Stimulated activated CD4-positive, alpha-beta T cell treated with anti-CD3 and anti-CD28 coated beads, Interleukin-1b, Interleukin-23, amount 100 ng/mL, for 4 hours (primary cell): ENCODE measurements around the gene RPL39.
"Not testable (repeated sequence)": the region's sequence is repeated elsewhere in the genome, so short reads cannot be mapped to it uniquely, and the experiment has no call there.

Experiments
- DNase-seq, 2 donors: peaks; one replicate each; pipeline ENCODE4 v3.0.0-alpha.2; 2020; ENCODE audit warnings: low read depth in 2 of 2

Gene RPL39

DNA sequence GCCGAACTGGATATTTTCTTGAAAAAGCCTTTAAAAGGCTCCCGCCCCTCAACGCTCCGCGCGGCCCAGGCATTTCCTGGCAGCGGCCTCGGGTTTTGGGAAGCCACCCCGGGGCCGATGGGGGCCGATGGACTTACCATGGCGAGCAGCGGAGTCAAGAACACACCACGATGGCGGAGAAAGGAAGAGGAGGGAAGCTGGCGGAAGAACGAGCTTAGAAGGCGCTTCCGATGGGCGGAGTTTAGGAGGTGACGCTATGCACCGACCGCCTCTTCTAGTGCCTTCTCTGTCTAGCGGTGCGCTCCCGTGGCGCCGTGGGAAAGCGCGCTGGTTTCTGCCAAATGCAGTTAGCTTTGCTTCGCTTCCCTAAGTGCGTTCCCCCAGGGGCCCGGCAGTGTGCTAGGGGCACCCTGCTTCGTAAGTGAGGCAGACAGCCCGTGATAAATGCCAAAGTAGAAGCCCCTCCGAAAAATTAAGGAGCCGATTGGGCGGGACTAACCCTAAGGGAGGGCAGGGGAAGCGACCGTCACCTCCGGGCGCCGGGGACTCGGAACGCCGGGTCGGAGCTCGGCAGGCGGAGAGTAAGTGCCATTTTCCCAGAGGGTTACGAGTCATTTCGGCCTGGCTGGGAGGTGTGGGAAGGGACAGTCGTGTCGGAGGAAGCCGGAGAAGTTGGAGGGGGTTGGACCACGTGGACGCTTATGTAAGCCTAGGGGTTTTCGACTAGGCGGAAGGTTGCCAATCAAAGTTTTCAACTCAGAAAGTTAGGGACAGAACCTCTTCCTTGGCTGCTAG is at the start of gene RPL39:
Gene RPL39 (minus strand): TSS at position 194 of the 795 bp plus-strand sequence. CDS start 54 bp downstream, at position 140.
- peak; percentile 64 to 65 for DNase-seq

DNA sequence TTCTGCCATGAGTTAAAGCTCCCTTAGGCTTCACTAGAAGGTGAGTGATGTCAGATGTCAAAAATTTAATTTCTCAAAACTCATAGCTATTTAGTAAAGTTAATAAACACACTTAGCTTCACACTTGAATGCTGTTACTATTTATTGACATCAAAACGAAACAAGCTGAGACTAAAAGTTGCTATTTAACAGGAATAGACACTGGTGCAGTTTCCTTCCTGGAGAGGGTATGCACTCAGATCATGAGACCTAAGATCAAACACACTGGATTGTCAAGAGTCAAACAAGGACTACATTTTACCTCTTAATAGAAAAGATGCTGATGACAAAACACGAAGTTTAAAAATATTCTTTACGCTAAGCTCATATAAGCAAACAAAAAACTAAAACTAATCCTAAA is 42.5 kb upstream of the RPL39 start:
- no peak for DNase-seq

DNA sequence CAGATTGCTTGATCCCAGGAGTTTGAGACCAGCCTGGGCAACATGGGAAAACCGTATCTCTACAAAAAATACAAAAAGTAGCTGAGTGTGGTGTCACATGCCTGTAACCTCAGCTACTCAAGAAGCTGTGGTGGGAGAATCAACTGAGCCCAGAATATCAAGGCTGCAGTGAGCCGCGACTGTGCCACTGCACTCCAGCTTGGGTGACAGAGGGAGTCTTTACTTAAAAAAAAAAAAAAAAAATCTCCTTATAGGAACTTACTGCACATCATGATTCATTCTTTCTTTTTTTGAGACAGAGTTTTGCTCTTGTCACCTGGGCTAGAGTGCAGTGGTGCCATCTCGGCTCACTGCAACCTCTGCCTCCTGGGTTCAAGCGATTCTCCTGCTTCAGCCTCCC is 37.0 kb upstream of the RPL39 start:
- no peak for DNase-seq

DNA sequence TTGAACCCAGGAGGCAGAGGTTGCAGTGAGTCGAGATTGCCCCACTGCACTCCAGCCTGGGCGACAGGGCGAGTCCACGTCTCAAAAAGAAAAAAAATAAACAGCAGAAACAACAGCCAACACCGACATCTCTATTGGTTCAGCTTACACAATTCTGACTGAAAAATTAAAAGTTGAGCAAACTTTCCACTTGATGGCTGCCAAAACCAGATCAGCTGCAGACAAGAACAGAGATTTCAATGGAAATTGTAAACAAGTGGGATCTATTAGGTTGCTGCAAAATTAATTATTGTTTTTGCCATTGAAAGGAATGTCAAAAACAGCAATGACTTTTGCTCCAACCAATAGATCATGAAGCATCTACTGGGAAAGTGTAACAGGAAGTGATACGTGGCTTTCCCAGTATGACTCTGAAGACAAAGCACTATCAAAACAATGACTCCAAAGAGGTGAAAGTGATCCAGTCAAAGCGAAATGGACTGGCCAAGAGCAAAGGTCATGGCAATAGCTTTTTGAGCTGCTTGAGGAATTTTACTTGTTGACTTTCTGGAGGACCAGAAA is 35.0 kb upstream of the RPL39 start:
- no peak for DNase-seq

DNA sequence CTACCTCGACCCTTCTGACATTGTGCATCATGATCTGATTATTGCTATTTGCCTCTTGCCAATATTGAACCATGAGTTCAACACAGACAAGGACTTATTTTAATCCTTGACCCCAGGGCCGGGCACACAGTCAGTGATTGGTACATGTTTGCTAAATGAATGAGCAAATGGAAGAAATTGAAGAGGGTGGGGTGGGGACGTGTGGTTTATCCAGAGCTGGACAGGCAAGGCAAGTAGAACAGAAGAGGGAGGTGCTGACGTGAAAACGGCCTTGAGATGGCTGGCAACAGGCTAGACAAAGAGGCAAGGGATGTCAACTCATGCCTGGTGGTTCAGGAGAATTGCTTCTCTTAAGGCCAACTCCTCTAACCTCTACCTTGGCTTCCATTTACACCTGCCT is 32.8 kb upstream of the RPL39 start:
- DNase-seq, result not testable (repeated sequence)

DNA sequence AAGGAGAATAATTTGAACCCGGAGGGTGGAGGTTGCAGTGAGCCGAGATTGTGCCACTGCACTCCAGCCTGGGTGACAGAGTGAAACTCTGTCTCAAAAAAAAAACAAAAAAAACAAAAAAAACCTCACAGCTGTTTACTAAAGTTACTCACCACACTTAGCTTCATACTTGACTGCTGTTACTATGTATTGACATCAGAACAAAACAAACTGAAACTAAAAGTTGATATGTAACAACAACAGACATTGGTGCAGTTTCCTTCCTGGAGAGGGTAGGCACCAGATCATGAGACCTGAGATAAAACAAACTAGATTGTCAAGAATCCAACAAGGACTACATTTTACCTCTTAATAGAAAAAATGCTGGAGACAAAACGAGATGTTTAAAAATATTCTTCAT is 30.3 kb upstream of the RPL39 start:
- not testable (repeated sequence) for DNase-seq

DNA sequence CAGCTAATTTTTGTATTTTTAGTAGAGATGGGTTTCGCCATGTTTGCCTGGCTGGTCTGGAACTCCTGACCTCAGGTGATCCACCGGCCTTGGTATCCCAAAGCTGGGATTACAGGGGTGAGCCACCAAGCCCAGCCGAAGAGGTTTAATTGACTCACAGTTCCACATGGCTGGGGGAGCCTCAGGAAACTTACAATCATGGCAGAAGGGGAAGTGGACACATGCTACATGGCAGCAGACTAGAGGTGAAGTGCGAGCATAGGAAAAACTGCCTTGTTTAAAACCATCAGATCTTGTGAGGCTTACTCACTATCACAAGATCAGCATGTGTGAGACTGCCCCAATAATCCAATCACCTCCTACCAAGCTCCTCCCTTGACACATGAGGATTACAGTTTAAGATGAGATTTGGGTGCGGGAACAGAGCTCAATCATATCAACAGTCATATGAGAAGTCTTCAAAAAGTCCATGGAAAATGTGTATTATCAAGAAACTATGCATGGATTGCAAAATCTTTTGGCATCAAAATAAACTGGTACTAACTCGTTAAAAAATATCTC is 25.8 kb upstream of the RPL39 start:
- DNase-seq, result no peak

DNA sequence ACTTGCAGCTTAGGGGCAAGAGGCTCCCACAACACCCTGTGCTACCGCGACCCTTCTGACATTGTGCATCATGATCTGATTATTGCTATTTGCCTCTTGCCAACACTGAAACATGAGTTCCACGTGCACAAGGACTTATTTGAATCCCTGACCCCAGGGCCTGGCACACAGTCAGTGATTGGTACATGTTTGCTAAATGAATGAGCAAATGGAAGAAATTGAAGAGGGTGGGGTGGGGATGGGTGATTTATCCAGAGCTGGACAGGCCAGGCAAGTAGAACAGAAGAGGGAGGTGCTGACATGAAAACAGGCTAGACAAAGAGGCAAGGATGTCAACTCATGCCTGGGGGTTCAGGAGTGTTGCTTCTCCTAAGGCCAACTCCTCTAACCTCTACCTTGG is 24.9 kb upstream of the RPL39 start:
- no peak for DNase-seq

DNA sequence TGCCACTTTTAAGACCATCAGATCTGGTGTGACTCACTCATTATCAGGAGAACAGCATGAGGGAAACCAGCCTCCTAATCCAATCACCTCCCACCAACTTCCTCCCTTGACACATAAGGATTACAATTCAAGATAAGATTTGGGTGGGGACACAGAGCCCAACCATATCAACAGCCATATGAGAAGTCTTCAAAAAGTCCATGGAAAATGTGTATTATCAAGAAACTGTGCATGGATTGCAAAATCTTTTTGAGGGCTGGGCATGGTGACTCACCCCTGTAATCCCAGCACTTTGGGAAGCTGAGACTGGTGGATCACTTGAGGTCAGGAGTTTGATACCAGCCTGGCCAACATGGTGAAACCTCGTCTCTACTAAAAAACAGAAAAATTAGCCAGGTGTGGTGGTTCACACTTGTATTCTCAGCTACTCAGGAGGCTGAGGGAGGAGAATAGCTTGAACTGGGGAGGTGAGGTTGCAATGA is 17.8 kb upstream of the RPL39 start:
- DNase-seq, result no peak

DNA sequence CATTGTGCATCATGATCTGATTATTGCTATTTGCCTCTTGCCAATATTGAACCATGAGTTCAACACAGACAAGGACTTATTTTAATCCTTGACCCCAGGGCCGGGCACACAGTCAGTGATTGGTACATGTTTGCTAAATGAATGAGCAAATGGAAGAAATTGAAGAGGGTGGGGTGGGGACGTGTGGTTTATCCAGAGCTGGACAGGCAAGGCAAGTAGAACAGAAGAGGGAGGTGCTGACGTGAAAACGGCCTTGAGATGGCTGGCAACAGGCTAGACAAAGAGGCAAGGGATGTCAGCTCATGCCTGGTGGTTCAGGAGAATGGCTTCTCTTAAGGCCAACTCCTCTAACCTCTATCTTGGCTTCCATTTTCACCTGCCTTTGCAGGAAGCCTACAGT is 17.0 kb upstream of the RPL39 start:
- not testable (repeated sequence) for DNase-seq

DNA sequence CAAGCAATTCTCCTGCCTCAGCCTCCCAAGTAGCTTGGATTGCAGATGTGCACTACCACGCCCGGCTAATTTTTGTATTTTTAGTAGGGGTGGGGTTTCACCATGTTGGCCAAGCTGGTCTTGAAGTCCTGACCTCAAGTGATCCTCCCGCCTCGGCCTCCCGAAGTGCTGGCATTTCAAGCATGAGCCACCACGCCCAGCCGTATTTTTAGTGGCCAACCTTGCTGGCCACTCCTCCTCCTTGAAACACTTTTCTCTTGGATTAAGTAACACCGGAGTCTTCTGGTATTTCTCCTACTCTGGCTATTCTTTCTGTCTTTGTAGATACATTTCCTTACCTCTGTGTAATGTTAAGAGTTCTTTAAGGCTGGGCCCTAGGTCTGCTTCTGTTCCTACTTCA is 11.1 kb upstream of the RPL39 start:
- no peak for DNase-seq

DNA sequence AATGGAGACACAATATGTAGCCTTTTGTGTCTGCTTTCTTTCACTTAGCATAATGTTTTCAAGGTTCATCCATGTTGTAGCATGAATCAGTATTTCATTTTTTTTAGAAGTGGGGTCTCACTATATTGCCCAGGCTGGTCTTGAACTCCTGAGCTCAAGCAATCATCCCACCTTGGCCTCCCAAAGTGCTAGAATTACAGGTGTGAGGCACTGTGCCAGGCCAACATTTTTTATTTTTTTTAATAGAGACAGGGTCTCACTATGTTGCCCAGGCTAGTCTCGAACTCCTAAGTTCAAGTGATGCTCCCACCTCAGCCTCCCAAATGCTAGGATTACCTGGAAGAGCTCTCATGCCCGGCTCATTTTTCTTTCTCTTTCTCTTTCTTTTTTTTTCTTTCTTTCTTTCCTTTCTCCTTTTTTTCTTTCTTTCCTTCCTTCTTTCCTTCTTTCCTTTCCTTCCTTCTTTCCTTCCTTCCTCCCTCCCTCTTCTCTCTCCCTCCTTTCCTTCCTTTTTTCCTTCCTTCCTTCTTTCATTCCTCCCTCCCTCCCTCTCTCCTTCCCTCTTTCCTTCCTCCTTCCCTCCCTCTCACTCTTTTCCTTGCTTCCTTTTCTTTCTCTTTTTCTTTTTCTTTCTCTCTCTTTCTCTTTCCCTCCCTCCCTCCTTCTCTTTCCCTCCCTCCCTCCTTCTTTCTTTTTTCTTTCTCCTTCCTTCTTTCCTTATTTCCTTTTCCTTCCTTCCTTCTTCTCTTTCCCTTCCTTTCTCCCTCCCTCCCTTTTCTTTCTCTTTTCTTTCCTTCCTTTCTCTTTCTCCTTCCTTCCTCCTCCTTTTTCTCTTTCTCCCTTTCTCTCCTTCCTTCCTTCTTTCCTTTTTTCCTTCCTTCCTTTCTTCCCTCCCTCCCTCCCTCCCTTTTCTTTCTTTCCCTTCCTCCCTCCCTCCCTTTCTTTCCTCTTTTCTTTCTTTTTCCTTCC is 10.1 kb upstream of the RPL39 start:
- DNase-seq, result no peak

DNA sequence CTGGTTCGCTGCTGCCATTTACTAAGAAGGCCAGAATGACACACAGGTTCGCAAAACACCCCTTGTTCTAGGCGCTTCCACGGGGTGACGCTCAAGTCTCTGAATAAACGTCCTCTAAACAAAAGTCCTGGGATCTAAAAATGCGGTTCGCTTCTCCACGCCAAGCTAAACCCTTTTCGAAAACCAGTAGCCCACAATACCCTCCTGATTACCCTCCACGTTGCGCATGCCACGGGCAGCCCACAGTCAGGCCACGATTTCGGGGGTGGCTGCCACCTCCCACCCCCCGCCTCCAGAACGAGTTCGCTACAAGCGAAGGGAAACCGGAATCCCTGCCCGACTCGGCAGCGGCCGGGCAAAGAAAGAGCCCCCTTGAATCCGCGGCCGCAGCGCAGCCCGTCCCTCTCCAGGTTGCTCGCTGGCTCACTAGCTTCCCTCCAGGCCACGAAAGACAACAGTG is 423 bp downstream of the RPL39 start:
- DNase-seq, result peak; percentile 21 to 35

DNA sequence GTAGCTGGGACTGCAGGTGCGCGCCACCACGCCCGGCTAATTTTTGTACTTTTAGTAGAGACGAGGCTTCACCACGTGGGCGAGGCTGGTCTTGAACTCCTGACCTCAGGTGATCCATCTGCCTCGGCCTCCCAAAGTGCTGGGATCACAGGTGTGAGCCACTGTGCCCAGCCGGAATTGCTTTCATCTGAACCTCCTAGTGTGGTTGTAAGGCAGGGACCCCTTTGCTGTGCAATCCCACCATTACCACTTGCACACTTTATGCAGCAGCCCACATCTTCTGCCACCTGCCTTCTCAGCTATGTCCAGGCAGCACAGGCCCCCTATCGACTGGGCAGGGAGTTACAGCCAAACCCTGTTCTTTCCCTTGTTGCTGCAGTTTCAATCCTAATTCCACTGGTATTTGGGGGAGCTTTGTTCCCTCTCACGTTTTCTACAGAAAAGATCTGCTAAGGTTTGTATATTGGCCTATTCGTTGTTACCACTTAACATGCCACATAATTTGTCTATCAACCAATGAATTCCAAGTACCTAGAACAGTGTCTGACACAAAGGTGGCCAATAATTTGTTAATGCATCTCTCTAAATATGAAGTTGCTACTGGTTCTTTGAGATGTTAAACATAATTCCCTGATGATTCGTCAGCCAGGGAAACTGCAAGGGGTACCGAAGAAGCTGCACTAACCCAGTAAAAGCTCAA is 6.5 kb downstream of the RPL39 start:
- peak in 1 of 2 donors; percentile 33 for DNase-seq

DNA sequence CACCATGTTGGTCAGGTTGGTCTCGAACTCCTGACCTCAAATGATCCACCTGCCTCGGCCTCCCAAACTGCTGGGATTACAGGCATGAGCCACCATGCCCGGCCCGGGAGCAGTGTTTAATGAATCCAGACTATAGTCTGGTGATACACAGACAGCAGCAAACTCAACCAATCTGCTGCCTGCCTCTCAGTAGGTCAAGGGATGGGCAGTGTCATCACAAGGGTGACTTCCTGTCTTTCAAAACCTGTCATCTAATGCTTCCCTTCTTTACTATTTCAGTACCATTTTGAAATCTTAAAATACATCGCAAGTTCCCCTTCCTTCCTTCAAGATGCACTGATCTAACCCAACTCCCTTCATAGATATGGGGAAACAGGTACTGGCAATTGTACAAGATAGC is 8.4 kb downstream of the RPL39 start:
- no peak for DNase-seq

DNA sequence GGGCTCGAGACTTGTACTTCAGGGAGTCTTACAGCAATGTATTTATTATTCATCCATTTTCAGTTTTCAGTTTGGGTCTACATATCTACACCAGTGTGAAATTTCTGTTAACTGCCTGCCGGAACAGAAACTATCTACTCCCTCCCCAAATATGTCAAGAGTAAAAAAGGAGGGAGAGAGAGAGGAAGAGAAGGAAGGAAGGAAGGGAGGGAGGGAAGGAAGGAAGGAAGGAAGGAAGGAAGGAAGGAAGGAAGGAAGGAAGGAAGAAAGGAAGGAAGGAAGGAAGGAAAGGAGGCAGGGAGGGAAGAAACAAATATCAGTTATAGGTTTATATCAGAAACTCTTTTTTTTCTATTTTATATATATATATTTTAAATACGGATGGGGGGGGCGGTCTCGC is 12.6 kb downstream of the RPL39 start:
- DNase-seq, result no peak

DNA sequence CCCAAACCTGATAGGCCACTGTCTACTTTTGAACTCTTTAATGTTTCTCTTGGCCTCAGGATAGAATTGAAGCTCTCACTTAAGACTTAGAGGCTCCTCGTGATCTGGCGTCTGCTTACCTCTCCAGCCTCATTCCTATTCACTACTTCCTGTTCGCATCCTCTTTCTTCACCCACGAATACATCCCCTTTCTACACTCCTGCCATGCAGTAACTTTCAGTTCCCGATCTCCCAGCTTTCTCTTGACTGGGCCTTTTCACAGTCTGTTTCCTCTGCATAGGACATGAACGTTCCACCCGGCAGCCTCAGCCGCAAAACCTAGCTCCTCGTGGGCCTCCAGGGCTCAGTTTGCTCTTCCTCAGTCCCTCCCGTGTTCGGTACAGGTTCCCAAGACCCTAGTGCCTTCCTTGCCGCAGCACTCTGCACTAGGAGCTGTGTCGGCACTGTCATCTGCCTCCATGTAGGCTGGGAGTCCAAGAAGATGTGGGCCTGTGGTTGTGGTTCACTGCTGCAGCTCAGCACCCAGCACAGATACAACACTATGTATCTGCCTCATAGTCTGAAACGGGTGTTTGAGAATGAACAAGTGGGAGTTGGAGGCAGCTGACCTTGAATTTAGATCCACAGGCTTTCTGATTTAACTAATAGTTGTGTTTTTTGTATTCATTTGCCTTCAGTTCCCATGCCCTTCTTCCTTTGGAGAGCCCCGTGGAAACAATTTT is 15.8 kb downstream of the RPL39 start:
- DNase-seq, result no peak

DNA sequence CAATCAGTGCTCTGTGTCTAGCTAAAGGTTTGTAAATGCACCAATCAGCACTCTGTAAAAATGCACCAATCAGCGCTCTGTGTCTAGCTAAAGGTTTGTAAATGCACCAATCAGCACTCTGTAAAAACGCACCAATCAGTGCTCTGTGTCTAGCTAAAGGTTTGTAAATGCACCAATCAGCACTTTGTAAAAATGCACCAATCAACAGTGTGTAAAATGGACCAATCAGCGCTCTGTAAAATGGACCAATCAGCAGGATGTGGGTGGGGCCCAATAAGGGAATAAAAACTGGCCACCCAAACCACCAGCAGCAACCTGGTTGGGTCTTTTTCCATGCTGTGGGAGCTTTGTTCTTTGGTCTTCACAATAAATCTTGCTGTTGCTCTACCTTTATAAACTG is 22.0 kb downstream of the RPL39 start:
- not testable (repeated sequence) for DNase-seq

DNA sequence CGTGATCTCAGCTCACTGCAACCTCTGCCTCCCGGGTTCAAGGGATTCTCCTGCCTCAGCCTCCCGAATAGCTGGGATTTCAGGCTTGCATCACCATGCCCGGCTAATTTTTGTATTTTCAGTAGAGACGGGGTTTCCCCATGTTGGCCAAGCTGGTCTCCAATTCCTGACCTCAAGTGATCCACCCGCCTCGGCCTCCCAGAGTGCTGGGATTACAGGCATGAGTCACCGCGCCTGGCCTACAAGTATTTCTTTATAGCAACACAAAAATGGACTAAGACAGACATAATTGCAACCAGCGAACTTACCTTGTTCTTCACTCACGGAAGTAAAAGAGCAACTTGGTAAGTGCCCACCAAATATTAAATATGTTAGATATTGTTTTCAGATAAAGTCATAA is 23.0 kb downstream of the RPL39 start:
- not testable (repeated sequence) for DNase-seq

DNA sequence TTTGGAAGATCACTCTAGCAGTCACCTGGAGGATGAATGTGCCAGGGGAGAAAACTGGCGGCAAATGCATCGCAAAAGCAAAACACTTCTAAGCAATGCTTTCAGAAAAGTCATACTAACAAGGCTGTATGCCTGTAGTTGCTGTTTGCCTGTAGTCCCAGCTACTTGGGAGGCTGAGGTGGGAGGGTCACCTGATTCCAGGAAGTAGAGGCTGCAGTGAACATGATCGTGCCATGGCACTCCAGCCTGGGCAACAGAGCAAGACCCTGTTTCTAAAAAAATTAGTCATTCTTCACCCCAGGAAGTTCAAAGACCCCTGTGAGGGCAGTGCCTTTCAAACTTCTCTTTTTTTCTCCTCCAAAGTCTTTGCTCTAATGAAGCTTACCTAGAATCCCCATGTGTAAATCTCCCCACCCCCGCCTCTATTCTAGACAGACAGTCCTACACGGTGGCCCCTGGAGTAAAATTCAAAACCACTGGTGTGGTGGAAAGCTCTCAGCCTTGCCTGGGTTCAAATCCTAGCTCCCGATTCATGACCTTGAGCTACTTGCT is 27.5 kb downstream of the RPL39 start:
- DNase-seq, result no peak
